Duodenal mucosa (tissue), 2 donors: ENCODE results near the gene LGALS12.
"Not testable (repeated sequence)": the region's sequence is repeated elsewhere in the genome, so short reads cannot be mapped to it uniquely, and the experiment has no call there.

Experiments
- H3K27ac ChIP-seq: one replicate; pipeline ENCODE4 v1.7.0; 2013; ENCODE audit warnings: low read depth, low read length
- H3K27me3 ChIP-seq, 2 donors: one replicate each; pipeline ENCODE4 v1.7.0; 2013; ENCODE audit warnings: low read length in 2 of 2, control low read depth in 1 of 2; ENCODE audit not compliant: insufficient read depth in 2 of 2, control insufficient read depth in 1 of 2
- H3K36me3 ChIP-seq, 2 donors: one replicate each; pipeline ENCODE4 v1.7.0; 2013; ENCODE audit warnings: low read length in 2 of 2, control low read depth in 1 of 2; ENCODE audit not compliant: insufficient read depth in 2 of 2, control insufficient read depth in 1 of 2
- H3K4me1 ChIP-seq, 2 donors: one replicate each; pipeline ENCODE4 v1.7.0; 2013; ENCODE audit warnings: low read length in 2 of 2, control low read depth in 1 of 2; ENCODE audit not compliant: insufficient read depth in 2 of 2, control insufficient read depth in 1 of 2
- H3K4me3 ChIP-seq, 2 donors: one replicate each; pipeline ENCODE4 v1.7.0; 2013; ENCODE audit warnings: low read length in 2 of 2, low read depth in 1 of 2
- H3K9ac ChIP-seq, 2 donors: one replicate each; pipeline ENCODE4 v1.7.0; 2013; ENCODE audit warnings: low read length in 2 of 2, low read depth in 1 of 2
- H3K9me3 ChIP-seq, 2 donors: one replicate each; pipeline ENCODE4 v1.7.0; 2013; ENCODE audit warnings: low read length in 2 of 2, control low read depth in 1 of 2; ENCODE audit not compliant: control insufficient read depth in 1 of 2

The LGALS12 gene

GRCh38 chr11:63530021-63530420 lies 24.1 kb downstream of the LGALS12 start:
- H3K27me3 ChIP-seq = no peaks in the 10 kb centered on the region
- no peak overlapping the region for H3K27ac ChIP-seq

GRCh38 chr11:63531074-63531792 lies 25.3 kb downstream of the LGALS12 start:
- not testable (repeated sequence) for H3K36me3 ChIP-seq, H3K27ac ChIP-seq, H3K9ac ChIP-seq, H3K4me3 ChIP-seq, H3K9me3 ChIP-seq, H3K27me3 ChIP-seq
- H3K4me1 ChIP-seq = peaks cover 23 to 29% of the 10 kb centered on the region in 2 donors

More at GRCh38 chr11:63530021-63530420, 24.1 kb downstream of the LGALS12 start:
- no peaks in the 10 kb centered on the region for H3K9me3 ChIP-seq
- peaks cover 16 to 18% of the 10 kb centered on the region in 2 donors for H3K4me1 ChIP-seq
- H3K9ac ChIP-seq = no peak overlapping the region
- no peaks in the 10 kb centered on the region for H3K36me3 ChIP-seq
- no peak overlapping the region for H3K4me3 ChIP-seq

GRCh38 chr11:63532117-63532516 lies 26.2 kb downstream of the LGALS12 start:
- Histone ChIP-seq H3K9me3 (no peaks in the 10 kb centered on the region), H3K36me3 (no peaks in the 10 kb centered on the region), H3K27ac (no peak overlapping the region), H3K27me3 (no peaks in the 10 kb centered on the region), H3K4me1 (peaks cover 31 to 33% of the 10 kb centered on the region in 2 donors), H3K4me3 (no peak overlapping the region), H3K9ac (no peak overlapping the region)

GRCh38 chr11:63532799-63533475 lies 27.1 kb downstream of the LGALS12 start:
- Histone ChIP-seq H3K27me3 (no peaks in the 10 kb centered on the region), H3K36me3 (no peaks in the 10 kb centered on the region), H3K9ac (no peak overlapping the region), H3K4me1 (peaks cover 39 to 40% of the 10 kb centered on the region in 2 donors), H3K27ac (no peak overlapping the region), H3K9me3 (no peaks in the 10 kb centered on the region), H3K4me3 (no peak overlapping the region)

GRCh38 chr11:63534076-63534475 lies 28.2 kb downstream of the LGALS12 start:
- H3K27ac ChIP-seq = no peak overlapping the region
- peaks cover 47 to 50% of the 10 kb centered on the region in 2 donors for H3K4me1 ChIP-seq
- no peaks in the 10 kb centered on the region for H3K27me3 ChIP-seq
- H3K36me3 ChIP-seq = peaks cover 0 to 2% of the 10 kb centered on the region in 2 donors
- H3K4me3 ChIP-seq = no peak overlapping the region
- no peaks in the 10 kb centered on the region for H3K9me3 ChIP-seq
- no peak overlapping the region for H3K9ac ChIP-seq

- H3K4me1 ChIP-seq = peaks cover 51 to 52% of the 10 kb centered on the region in 2 donors
Observed at GRCh38 chr11:63534895-63535461, 29.1 kb downstream of the LGALS12 start.

GRCh38 chr11:63535734-63536133 lies 29.9 kb downstream of the LGALS12 start:
- Histone ChIP-seq H3K36me3 (peaks cover 0 to 6% of the 10 kb centered on the region in 2 donors), H3K9me3 (no peaks in the 10 kb centered on the region), H3K27me3 (no peaks in the 10 kb centered on the region), H3K27ac (no peak overlapping the region), H3K4me1 (peaks cover 51 to 52% of the 10 kb centered on the region in 2 donors), H3K4me3 (peak overlapping the region in 1 of 2 donors; percentile 6), H3K9ac (no peak overlapping the region)

More at GRCh38 chr11:63534895-63535461, 29.1 kb downstream of the LGALS12 start:
- Histone ChIP-seq H3K9me3 (no peaks in the 10 kb centered on the region), H3K27ac (no peak overlapping the region), H3K36me3 (peaks cover 0 to 5% of the 10 kb centered on the region in 2 donors), H3K9ac (peak overlapping the region in 1 of 2 donors; percentile 10), H3K4me3 (peak overlapping the region in 1 of 2 donors; percentile 25), H3K27me3 (no peaks in the 10 kb centered on the region)

GRCh38 chr11:63536669-63537292 lies 30.9 kb downstream of the LGALS12 start, which contains the start of gene PLAAT4:
Gene PLAAT4 (plus strand): TSS chr11:63536808. CDS start chr11:63536869, 61 bp downstream.
- Histone ChIP-seq H3K9ac (peak within 1 kb of the TSS; percentile 79 to 92), H3K36me3 (peaks cover 0 to 6% of the 10 kb centered on the region in 2 donors), H3K27ac (peak within 1 kb of the TSS; percentile 63), H3K27me3 (no peaks in the 10 kb centered on the region), H3K4me3 (peak within 1 kb of the TSS; percentile 83 to 94), H3K4me1 (peaks cover 45 to 51% of the 10 kb centered on the region in 2 donors), H3K9me3 (no peaks in the 10 kb centered on the region)

GRCh38 chr11:63537293-63538101 lies 31.6 kb downstream of the LGALS12 start:
- Histone ChIP-seq H3K9me3 (no peaks in the 10 kb centered on the region), H3K27me3 (no peaks in the 10 kb centered on the region), H3K36me3 (peaks cover 0 to 6% of the 10 kb centered on the region in 2 donors), H3K27ac (peak overlapping the region; percentile 63), H3K4me1 (peaks cover 44 to 51% of the 10 kb centered on the region in 2 donors), H3K9ac (peak overlapping the region; percentile 79 to 92), H3K4me3 (peak overlapping the region; percentile 83 to 94)
